GM19467 (cell line): Measurements from ENCODE around the gene CD164.

Experiments
- ATAC-seq: cut with Tn5 transposase; IDR thresholded peaks from one replicate; pipeline ENCODE4 v1.9.1; 2021; ENCODE audit warnings: mild to moderate bottlenecking, moderate library complexity; ENCODE audit not compliant: unreplicated experiment

Gene CD164

GRCh38 chr6:109381747-109382575, at the start of gene CD164:
TSS of gene CD164 (minus strand) at chr6:109382467. CDS start at chr6:109382378, 89 bp downstream.
- ATAC-seq = peak; percentile 40

DNA sequence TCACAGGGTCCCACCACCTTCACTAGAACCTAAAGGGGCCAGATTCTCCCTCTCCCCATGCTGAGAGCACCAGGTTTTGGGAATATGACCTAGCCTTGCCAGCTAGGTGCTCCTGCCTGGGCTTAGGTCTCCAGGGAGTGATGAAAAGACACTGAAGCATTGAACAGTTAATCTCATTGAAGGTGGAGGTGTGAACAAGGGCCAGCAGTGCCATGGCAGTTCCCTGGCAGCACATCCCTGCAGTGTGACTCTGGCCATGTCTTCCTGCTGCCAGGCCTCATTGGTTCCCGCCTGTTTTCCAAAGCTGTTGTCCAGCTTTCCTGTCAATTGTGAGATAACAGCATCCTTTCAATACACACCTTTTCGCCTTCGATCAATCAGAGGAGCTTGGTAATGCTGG, 47.2 kb upstream of the CD164 start:
- ATAC-seq = no peak

DNA sequence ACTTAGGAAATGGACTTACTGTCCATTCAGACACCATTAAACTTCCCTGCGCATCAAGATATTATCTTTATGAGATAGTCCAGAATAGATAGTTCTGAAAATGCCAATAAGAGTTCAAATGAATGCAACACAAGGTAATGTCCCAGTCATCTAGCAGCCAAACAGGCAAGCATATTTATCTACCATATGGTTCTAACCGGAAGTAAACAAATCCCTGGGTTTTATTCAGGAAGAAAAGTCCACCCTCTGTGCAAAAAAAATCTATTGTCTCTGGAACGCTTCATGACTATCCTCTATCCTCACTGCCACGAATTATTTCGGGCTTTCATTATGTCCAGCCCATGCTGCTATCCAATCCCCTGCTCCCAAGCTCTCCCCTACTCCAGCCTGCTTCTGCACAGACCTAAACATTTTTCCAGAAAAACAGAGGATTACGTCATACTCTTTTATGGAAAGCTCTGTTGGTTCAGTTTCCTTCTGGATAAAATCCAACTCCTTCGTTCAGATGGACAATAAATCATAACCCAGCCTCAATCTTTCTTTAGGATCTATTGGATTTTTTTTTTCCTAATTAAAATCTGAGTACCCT, 46.7 kb upstream of the CD164 start:
- ATAC-seq = no peak

DNA sequence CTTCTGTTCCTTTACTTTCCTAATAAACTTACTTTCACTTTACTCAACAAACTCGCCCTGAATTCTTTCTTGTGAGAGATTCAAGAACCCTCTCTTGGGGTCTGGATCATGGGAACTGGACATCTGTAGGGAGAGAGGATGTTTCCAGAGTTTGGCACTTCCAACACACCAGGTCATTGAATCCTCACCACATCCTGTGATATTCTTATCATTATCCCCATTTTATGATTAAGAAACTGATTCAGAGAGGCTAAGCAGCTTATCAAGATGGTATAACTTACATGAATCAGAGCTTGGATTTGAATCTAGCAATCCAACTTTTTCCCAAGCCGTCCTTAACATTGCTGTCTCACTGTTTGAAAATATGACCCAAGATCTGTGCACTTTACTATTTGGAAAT, 42.7 kb upstream of the CD164 start:
- no peak for ATAC-seq

GRCh38 chr6:109421184-109421583, 38.9 kb upstream of the CD164 start:
- ATAC-seq = no peak

DNA sequence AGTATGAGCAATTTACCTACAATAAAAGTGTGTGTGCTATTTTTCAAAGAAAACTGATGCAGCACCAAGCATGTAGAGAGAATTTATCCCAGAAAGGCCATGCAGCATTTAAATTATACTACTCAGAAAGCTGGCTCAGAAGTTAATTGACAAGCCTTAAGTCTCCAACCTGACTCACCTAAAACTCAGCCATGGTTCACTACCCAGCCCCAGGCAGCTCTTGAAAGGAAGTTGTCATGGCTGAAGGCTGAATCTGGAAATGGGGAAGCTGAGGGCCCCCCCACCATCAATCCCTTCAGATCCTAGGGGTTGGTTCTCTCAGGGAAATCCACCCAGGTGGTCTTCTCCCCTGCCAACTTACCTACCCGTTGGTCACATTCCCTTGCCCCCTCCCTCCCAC, 38.5 kb upstream of the CD164 start:
- ATAC-seq = no peak

DNA sequence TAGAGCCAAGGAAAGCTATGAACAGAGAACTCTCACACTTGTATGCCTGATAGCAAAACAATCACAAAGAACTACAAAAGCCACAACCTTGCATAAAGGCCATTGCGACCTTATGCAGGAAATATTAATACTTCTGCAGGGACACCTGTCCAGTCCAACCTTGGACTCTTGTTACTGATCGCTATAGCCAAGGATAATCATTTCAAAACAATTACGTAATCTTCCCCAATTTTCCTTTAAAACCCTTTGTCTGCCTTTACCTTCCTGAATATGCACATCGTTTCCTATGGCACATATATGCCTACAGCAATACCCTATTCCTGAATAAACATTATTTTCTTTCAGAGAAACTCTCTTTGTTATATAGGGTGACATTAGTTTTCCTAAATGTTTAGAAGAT, 35.4 kb upstream of the CD164 start:
- no peak for ATAC-seq

GRCh38 chr6:109411034-109411433, 28.8 kb upstream of the CD164 start:
- ATAC-seq = no peak

DNA sequence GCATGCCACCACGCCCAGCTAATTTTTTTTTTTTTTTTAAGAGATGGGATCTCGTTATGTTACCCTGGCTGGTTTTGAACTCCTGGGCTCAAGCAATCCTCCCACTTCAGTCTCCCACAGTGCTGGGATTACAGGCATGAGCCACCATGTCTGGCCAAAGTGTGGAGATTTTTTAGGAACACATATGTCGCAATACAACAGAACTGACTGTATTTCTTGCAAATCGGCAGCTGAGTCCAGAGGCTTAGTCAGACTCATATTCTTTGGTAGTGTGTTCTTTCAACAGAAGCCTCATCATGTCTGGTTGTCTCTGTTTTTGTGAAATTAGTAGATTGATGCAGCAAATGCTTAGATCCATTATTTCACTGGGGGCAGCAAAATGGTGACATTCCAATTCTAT, 23.9 kb upstream of the CD164 start:
- ATAC-seq = no peak

GRCh38 chr6:109397020-109397419, 14.8 kb upstream of the CD164 start:
- no peak for ATAC-seq

DNA sequence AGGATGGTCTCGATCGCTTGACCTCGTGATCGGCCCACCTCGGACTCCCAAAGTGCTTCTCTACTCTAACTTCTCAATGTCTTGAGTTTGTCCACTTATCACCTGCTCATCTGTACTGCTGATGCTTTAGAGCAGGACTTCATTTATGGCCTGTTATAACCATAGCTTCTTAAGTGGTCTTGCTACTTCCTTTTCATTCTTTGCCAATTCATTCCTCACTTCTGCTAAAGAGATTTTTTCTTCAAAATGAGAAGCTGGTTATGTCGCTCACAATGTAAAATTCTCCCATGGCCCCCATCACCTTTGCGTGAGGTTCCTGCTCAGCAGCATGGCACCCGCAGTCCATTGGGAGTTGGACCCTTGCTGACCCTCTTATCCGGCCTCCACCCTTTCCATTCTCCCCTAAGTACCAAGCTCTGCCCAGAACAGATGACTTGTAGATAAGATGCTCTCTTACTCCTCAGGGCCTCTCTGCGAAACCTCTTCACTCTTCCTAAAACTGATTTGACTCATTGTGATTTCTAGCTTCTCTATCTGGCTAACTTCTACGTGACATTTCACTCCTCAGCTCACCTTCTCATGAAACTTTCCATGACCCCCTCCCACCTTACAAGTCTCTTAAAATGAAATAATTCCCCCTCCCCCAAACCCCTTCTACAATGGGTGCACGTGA, 13.9 kb upstream of the CD164 start:
- ATAC-seq = no peak

DNA sequence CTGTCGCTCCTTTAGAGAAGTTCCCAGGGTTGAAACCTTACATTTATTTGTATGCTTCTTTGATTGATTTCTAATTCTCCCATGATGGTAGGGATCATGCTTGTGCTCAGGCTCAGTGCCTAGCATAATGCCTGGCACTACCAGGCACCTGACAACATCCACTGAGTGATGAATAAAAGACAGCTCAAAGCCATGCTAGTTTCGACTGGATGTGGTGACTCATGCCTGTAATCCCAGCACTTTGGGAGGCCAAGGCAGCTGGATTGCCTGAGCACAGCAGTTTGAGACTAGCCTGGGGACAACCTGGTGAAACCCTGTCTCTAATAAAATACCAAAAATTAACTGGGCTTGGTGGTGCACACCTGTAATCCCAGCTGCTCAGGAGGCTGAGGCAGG, 11.6 kb upstream of the CD164 start:
- no peak for ATAC-seq

- ATAC-seq = no peak
These were observed 11.1 kb upstream of the CD164 start for GRCh38 chr6:109393157-109393885.

DNA sequence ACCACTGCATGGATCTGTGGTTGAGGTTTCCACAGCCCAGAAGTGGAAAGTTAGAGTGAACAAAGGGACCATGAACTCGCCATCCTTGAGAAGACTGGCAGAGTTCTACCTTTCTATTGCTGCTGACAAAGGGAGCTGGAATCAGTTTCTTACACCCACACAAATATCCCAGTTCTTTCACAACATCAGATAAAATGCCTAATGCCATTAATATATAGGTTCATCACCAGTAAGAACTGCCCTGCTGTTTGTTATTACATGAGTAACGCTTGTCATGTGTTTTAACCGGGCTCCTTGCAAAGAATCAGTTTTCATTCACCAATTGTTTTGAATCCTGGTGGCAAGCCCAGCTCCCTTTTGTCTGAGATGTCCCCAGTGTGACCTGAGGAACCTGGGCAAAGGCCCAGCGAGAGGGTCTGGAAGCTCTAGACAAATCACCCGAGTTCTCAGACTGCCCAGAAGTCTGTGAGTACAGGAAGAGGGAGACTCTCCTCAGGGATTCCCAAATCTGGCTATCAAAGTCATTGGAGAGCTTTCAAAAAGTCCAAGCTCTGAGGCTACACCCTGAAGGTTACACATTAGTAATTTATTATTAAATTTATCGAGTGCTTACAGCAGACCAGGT, 7.5 kb upstream of the CD164 start:
- ATAC-seq = no peak

GRCh38 chr6:109388265-109388664, 6.0 kb upstream of the CD164 start:
- no peak for ATAC-seq

- no peak for ATAC-seq
These were observed 1.2 kb upstream of the CD164 start for GRCh38 chr6:109383438-109383940.

- peak; percentile 60 for ATAC-seq
These were observed 540 bp upstream of the CD164 start for GRCh38 chr6:109382576-109383437.

- no peak for ATAC-seq
These were observed 1.1 kb downstream of the CD164 start for GRCh38 chr6:109381061-109381746.

- ATAC-seq = no peak
These were observed 2.6 kb downstream of the CD164 start for GRCh38 chr6:109379711-109380110.
